GM18526 (cell line): ENCODE measurements around the gene NDUFAF2.

Experiments
- POLR2A ChIP-seq: IDR thresholded peaks from 3 replicates; pipeline ENCODE4 v1.6.1; 2011; ENCODE audit not compliant: insufficient read length; ENCODE audit errors: extremely low read depth

NDUFAF2 gene

GRCh38 chr5:61071526-61071925, 126.5 kb downstream of the NDUFAF2 start:
- no peak for TF ChIP-seq POLR2A

- TF ChIP-seq POLR2A, result no peak
Measured at GRCh38 chr5:61076626-61077025, 131.6 kb downstream of the NDUFAF2 start.

- TF ChIP-seq POLR2A, result no peak
Measured at GRCh38 chr5:61081741-61082140, 136.7 kb downstream of the NDUFAF2 start.

DNA sequence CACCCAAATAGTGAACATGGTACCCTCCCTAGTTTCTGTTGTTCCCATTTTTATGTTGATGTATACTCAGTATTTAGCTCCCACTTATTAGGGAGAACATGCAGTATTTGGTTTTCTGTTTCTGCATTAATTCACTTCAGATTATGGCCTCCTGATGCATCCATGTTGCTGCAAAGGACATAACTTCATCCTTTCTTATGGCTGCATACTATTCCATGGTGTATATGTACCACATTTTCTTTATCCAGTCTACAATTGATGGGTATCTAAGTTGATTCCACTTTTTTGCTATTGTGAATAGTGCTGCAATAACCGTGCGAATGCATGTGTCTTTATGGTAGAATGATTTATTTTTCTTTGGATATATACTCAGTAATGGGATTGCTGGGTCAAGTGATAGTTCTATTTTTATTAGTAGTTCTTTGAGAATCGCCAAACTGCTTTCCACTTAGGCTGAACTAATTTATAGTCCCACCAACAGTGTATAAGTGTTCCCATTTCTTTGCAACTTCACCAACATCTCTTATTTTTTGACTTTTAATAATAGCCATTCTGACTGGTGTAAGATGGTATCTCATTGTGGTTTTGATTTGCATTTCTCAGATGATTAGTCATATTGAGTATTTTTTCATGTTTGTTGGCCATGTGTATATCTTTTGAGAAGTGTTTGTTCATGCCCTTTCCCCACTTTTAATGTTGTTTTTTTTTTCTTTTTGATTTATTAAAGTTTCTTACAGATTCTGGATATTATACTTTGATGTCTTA, 137.7 kb downstream of the NDUFAF2 start:
- no peak for TF ChIP-seq POLR2A

DNA sequence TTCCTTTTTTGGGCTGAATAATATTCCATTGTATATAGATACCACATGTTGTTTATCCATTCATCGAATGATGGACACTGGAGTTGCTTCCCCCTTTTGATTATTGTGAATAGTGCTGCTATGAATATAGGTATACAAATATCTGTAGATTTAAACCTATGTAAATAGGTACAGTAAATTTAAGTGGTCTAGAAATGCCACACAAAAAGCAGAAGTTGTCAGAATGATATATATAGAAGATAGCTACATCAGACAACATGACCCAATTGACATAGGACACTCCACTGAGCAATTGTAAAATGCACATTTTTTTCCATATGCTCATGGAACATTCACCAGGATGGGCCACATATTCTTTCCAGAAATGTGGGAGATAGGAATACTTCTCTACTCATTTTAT, 139.7 kb downstream of the NDUFAF2 start:
- no peak for TF ChIP-seq POLR2A

GRCh38 chr5:61085885-61086284, 140.9 kb downstream of the NDUFAF2 start:
- TF ChIP-seq POLR2A, result no peak

- TF ChIP-seq POLR2A, result no peak
Measured at GRCh38 chr5:61087921-61088320, 142.9 kb downstream of the NDUFAF2 start.

GRCh38 chr5:61089351-61089750, 144.3 kb downstream of the NDUFAF2 start:
- TF ChIP-seq POLR2A, result no peak

DNA sequence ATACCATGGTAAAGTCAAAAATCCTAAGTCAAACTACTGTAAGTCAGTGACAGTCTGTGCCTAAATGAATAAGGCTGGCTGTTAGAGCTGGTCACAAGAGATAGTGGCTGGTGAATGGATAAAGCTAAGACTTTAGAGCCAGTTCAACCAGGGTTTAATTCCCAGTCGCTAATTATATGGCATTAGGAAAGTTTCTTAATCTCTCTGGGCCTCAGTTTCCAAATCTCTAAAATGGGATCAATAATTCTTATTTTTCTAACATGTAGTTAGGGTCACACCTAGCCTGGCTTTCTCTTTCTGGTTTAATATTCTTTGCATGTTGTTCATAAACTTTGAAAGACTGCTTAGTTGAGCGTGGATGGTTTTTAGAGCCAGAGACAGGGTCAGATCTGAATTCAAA, 152.5 kb downstream of the NDUFAF2 start:
- no peak for TF ChIP-seq POLR2A

DNA sequence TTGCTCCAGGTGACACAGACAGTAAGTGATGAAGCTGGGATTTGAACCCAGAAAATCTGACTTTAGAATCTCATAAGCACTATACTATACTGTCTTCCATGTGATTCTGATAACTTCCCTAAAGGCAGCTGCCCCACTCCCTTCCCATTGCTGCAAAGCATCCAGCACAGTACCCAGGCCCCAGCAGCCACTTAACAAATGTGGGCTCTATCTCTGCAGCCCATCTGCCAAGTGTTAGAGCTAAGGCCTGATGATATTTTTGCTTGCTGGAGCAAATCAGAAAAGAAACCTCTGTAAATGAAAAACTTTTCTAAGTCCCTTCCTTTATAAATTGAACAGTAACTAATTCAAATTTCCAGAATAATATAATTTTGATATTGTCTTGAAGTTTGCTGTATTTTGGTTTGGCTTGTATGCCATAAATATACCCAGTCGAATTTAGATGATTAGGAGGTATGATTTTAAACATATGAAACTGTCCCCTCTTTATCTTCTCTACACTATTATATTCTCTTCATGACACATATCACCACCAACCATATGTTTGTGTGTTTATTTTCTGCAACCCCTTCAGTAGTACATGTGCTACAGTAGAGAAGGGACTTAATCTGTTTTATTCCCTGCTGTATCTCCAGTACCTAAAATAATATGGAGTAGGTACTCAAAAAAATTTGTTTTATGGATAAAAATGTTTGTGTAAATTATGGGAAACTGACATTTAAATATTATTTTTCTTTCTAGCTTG, 153.4 kb downstream of the NDUFAF2 start:
- no peak for TF ChIP-seq POLR2A

DNA sequence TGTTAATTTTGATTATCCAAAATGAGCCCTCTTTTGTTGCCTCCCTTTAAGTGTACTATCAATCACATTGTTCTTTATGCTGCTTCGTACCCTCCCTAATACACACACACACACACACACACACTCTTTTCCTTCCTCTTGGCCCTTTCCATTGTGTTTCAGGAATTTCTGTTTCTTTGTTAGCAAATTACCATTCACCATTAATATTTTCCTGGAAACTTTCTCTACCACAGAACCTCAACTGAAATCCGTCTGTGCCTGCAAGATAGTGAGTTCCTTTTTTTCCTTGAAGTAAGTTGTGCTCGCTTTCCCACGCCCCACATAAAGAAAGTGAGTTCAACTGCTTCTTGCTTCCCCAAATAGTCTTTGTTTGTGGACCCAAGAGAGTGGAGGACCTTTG, 155.4 kb downstream of the NDUFAF2 start:
- no peak for TF ChIP-seq POLR2A

- no peak for TF ChIP-seq POLR2A
Measured at GRCh38 chr5:61114441-61114840, 169.4 kb downstream of the NDUFAF2 start.

DNA sequence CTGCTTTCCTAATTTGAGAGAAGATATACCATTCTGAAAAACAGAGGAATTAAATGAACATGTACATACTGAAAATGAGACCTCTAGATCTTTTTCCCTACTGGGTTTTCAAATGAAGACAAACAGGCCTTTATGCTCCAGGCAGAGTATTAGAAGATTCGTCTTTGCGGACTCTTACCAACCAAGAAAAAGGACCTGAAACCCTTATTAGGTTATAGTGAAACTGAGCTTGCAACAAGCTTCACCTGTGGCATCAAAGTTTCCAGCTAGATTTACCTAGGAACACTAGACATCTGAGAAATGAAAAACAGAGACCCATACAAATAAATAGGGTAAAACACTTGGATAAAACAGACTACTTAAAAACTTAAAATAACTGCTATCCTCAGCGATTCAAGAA, 171.0 kb downstream of the NDUFAF2 start:
- no peak for TF ChIP-seq POLR2A

DNA sequence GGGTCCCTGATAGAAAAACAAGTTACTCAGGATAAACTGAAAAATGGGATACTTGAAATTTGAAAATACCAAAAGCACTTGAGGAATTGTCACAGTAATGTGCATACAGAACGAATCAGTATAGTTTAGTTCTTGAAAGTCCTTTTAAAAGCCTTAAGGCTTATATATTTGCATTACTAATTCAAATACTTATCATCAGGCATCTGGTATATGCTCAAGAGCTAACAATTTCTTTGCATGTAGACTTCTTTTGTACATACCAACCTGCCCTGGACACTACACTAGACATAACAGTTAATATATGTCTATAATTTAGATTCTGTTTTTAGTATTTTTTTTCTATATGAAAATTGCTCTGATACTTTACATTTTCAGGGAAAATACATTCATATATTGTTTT, 174.1 kb downstream of the NDUFAF2 start:
- no peak for TF ChIP-seq POLR2A

GRCh38 chr5:61120534-61120933, 175.5 kb downstream of the NDUFAF2 start:
- TF ChIP-seq POLR2A, result no peak

GRCh38 chr5:61123145-61123544, 178.1 kb downstream of the NDUFAF2 start:
- TF ChIP-seq POLR2A, result no peak
